Gastroesophageal sphincter (tissue), 3 donors: Measurements from ENCODE around the gene TFAM.

Source experiments
- CTCF ChIP-seq, 4 experiments: fragments of 200-600 bp in 2 of 4; fragments of 450-650 bp in 2 of 4; sonication (generic) in 1 of 4; IDR thresholded peaks; one replicate each; pipeline ENCODE4 v1.5.1; 2017 to 2019; ENCODE audit warnings: antibody characterized with exemption in 4 of 4, mild to moderate bottlenecking in 2 of 4, moderate library complexity in 2 of 4
- POLR2A ChIP-seq, 2 donors: fragments of 450-650 bp; IDR thresholded peaks; one replicate each; pipeline ENCODE4 v1.6.1; 2017; ENCODE audit warnings: antibody characterized with exemption in 2 of 2, mild to moderate bottlenecking in 2 of 2, moderate library complexity in 1 of 2
- POLR2AphosphoS5 ChIP-seq: sonication (generic); formaldehyde crosslinking; IDR thresholded peaks from one replicate; pipeline ENCODE4 v1.6.1; 2017; ENCODE audit warnings: antibody characterized with exemption

GRCh38 chr10:58424176-58424575 is 39.0 kb downstream of the TFAM start:
- no peak for TF ChIP-seq CTCF (IDR thresholded peaks at IDR 0.05)
- TF ChIP-seq POLR2A (IDR thresholded peaks at IDR 0.05), result no peak
- TF ChIP-seq POLR2AphosphoS5, result no peak
